HG03175 (cell line): ENCODE data around the gene PRR23E.

ENCODE experiments used
- ATAC-seq: cut with Tn5 transposase; IDR thresholded peaks from one replicate; pipeline ENCODE4 v1.9.1; 2021; ENCODE audit warnings: mild to moderate bottlenecking, moderate library complexity; ENCODE audit not compliant: unreplicated experiment

Gene PRR23E

DNA sequence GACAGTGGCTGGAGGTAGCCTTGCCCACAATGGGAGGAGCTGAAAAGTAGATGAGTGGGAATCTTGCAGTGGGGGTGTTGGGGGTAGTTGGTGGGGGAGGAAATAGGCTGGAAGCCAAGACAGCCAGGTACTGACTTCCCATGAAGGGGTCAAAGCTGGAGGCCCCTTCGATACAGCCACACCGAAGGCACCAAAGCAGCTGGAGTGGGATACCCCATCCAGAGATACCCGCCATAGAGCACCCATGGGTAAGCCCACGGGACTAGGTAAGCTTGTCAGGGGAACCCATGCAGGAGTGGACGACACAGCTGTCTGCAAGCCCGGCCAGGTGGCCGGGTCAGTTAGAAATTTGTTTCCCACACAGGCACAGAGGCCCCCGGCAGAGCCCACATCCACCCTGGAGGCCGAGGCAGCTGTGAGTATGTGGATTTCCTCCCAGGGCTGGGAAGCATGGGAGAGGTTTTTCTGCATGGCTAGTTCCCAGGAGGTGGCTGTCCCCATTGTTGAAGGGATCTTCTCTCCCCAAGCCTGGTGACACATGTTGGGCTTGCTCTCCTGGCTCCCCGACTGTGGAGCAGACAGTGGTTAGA, 28.6 kb downstream of the PRR23E start:
- ATAC-seq = no peak

DNA sequence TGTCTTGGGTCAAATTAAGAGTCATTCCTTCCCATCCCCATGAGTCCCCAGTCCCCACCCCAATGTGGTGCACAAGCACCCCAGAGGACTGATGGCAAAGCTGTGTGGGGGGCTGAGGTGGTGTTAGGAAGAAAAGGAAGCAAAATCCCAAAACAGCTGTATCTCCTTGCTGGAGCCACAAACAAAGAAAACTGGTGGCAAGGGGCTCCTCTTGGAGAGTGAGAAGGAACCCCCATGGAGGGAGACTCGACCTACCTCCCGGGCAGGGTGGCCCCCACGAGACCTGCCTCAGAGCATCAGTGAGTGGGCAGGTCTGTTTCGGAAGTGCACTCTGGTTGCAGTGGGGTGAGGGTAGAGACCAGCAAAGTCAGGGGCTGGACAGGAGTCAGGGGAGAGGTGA, 29.2 kb downstream of the PRR23E start:
- no peak for ATAC-seq

- no peak for ATAC-seq
These were observed 29.7 kb downstream of the PRR23E start for GRCh38 chr3:127222664-127223063.

DNA sequence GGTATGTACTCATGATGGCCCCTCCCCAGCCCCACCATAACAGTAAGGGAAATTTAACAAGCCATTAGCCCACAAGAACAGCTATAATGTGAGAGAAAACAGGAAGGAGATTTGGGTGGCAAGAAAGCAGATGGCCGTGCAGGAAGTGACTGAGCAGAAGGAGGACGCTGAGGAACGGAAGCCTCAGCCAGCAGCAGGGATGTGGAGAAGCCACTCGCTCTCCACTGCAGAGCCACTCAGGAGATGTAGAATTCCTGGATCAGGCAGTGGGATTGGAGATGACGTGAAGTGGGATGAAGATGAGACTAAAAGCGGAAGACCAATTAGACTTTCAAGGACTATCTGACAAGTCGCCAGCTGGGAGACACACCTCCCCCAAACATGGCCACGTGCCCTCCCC, 31.2 kb downstream of the PRR23E start:
- no peak for ATAC-seq

- no peak for ATAC-seq
These were observed 33.5 kb downstream of the PRR23E start for GRCh38 chr3:127226457-127226856.

GRCh38 chr3:127226946-127227842, 34.3 kb downstream of the PRR23E start:
- no peak for ATAC-seq

GRCh38 chr3:127228866-127229265, 35.9 kb downstream of the PRR23E start:
- no peak for ATAC-seq

DNA sequence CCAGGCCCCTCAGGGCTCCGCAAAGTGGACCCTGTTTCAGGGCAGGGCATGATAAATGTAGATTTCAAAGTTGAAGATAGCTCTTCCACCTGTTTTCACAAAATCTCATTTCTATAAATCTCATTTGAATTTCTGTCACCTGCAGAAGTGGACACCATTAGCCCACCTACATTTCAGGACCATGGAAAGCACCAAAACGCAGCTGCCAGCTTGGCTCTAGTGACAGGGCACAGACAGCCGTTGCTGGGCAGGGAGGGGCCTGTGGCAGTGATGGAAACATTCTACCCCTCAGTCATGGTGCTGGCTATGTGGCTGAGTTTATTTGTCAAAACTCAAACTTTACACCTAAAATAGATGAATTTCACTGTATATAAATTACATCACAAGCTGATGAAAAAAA, 40.4 kb downstream of the PRR23E start:
- ATAC-seq = no peak

- no peak for ATAC-seq
These were observed 41.8 kb downstream of the PRR23E start for GRCh38 chr3:127234778-127235177.

DNA sequence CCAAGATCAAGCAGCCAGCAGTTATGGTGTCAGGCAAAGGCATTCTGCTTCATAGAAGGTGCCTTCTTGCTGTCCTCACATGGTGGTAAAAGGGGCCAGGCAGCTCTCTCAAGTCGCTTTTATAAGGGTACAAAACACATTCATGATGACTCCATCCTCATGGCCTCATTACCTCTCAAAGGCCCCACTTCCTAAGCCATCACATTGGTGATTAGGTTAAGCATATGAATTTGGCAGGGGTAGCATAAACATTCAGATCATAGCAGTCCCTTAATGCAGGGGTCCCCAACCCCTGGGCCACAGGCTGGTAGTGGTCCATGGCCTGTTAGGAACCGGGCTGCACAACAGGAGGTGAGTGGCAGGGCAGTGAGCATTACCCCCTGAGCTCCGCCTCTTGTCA, 42.8 kb downstream of the PRR23E start:
- ATAC-seq = no peak

DNA sequence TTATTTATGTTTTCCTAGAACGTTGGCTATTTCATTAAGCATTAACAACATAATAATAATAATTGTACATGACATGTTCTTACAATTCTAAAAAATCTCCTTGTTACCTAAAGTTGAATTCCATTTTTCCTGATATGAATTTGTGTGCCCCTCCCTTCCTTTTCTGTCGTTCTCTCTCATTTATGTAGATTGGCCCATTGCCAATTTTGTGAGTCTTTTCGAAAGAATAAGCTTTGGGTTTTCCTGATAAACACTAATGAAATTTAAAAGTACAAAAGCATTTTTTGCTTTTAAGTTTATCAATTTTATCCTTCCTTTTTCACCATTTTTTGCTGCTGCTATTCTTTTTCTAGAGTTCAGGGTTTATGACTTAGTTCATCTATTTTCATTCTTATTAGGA, 44.9 kb downstream of the PRR23E start:
- ATAC-seq = no peak

DNA sequence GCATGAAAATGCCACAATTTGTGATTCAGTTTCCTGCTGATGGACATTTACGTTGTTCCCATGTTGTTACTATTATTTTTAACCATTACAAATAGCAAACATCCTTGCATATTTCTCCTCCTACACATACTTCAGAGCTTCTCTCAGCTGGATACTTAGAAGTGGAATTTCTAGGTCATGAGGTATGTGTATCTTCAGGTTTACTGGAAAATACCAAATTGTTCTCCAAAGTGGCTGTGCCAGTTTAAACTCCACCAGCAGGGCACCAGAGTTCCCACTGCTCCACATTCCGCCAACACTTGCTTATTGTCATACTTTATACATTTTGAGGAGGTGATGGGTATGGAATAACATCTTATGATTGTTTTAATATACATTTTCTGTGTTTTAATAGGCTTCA, 45.7 kb downstream of the PRR23E start:
- ATAC-seq = no peak

DNA sequence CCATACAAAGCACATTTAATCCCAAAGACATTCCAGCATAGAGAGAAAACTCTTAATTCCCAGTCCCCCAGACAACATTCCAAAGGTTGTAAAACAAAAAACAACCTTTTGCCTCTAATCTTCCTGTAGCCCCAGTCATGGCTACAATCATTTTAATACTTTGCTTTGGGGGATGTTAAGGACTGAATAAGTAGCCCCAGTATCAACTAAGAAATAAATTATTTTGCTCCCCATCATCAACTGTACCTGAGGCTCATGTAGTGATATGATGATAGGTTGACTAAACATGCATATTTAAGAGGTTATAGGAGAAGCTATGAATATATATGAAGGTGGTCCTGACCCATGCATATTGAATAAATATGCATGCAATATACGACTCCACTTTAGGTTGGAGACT, 54.4 kb downstream of the PRR23E start:
- ATAC-seq = no peak
